ENCODE measurements around the gene MYL2. TPM values are rescaled to one million over a fixed set of nuclear protein-coding genes. Genes with fewer than 3 reads are reported as not detected.
A peak's percentile ranks its signal among the peaks of the same experiment; 100 is the strongest.

Gene MYL2
- total and polyA plus RNA-seq, 4 donors: 0.65 to 1.7 TPM; not detected in 2

DNA sequence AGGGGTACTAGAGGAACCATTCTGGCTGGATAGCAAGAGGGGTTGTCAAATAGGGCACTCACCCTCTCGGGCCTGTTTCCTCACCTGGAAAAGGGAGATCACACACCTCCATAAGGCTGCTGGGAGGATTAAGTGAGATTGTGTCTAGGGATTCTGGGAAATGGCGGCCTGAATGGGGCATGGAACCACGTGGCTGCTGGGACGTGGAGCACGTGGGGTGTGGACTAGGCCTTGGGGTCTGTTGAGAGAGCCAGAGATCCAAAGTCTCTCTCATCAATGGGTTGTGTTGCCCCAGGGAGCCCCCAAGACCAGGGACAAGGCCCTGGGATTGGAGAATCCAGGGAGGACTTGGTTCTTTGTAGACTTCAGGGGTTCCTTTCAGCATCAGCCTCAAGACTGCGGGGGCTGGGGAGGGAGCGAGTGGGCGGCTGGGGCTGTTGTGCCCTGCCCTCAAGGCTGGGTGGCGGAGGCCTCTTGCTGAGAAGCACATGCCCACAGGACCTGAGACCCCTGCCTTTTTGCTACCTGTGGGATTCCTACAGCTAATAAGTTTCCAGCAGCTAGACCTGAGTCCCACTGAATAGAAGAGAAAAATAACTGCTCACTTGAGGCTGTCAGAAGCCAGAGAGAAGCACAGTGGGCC lies 3.4 kb upstream of the MYL2 start:
- DNase-seq: no peak

DNA sequence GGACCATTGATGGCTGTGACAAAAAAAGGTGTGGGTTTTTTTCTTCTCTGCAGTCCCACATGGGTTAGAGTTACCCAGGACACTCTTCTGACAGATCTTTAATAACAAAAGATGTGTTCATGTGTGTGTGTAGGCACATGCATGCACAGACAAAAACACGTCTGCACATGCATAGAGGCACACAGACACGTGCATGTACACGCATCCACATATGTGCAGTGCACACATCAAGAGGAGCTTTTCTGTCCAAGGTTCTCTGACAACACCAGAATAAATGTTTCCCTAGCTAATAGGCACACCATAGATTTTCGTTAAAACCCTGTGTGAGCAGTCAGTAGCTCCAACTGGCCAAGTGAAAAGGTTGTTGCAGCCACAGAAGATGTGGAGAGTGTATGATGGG lies 2.8 kb upstream of the MYL2 start:
- Histone ChIP-seq H3K9me3 (ENCODE audit: control insufficient read depth in 4 of 4, insufficient read depth in 3 of 4, low read length in 3 of 4) (no peaks in the 10 kb centered on the region), H3K36me3 (ENCODE audit: control insufficient read depth in 4 of 4, insufficient read depth in 4 of 4, low read length in 4 of 4) (no peaks in the 10 kb centered on the region), H3K27me3 (ENCODE audit: control insufficient read depth in 3 of 3, insufficient read depth in 3 of 3, low read length in 2 of 3) (peaks cover 0 to 9% (median 0%) of the 10 kb centered on the region in 3 donors), H3K27ac (ENCODE audit: low read depth in 1 of 2, low read length in 1 of 2) (no peak overlapping the region), H3K9ac (ENCODE audit: insufficient read depth in 1 of 2, low read length in 2 of 2) (no peak overlapping the region), H3K4me1 (ENCODE audit: control insufficient read depth in 5 of 5, insufficient read depth in 5 of 5, low read length in 5 of 5) (no peaks in the 10 kb centered on the region), H3K4me3 (no peak overlapping the region)
- DNase-seq (no peak), ATAC-seq (ENCODE audit: insufficient read depth, low FRiP score) (no peak)
- 82 to 92% methylated on average over 4 of the region's 4 CpGs for WGBS, 2 donors
- TF ChIP-seq CTCF (IDR thresholded peaks at IDR 0.05; ENCODE audit: control extremely low read depth, extremely low read depth): no peak

More for the DNA sequence above, 3.4 kb upstream of the MYL2 start:
- Histone ChIP-seq H3K27me3 (ENCODE audit: control insufficient read depth in 3 of 3, insufficient read depth in 3 of 3, low read length in 2 of 3) (peaks cover 0 to 9% (median 0%) of the 10 kb centered on the region in 3 donors), H3K4me3 (no peak overlapping the region), H3K9me3 (ENCODE audit: control insufficient read depth in 4 of 4, insufficient read depth in 3 of 4, low read length in 3 of 4) (no peaks in the 10 kb centered on the region), H3K4me1 (ENCODE audit: control insufficient read depth in 5 of 5, insufficient read depth in 5 of 5, low read length in 5 of 5) (no peaks in the 10 kb centered on the region), H3K9ac (ENCODE audit: insufficient read depth in 1 of 2, low read length in 2 of 2) (no peak overlapping the region), H3K36me3 (ENCODE audit: control insufficient read depth in 4 of 4, insufficient read depth in 4 of 4, low read length in 4 of 4) (no peaks in the 10 kb centered on the region), H3K27ac (ENCODE audit: low read depth in 1 of 2, low read length in 1 of 2) (peak overlapping the region in 1 of 2 donors; percentile 3)
- no peak for ATAC-seq (ENCODE audit: insufficient read depth, low FRiP score)
- TF ChIP-seq CTCF (IDR thresholded peaks at IDR 0.05; ENCODE audit: control extremely low read depth, extremely low read depth): no peak
- WGBS, 2 donors: 88 to 92% methylated on average over 9 of the region's 9 CpGs

- H3K27me3 ChIP-seq (ENCODE audit: control insufficient read depth in 3 of 3, insufficient read depth in 3 of 3, low read length in 2 of 3): peaks cover 0 to 9% (median 0%) of the 10 kb centered on the region in 3 donors
These were observed 2.3 kb upstream of the MYL2 start for GRCh38 chr12:110922652-110923051.

More at GRCh38 chr12:110922652-110923051, 2.3 kb upstream of the MYL2 start:
- ATAC-seq (ENCODE audit: insufficient read depth, low FRiP score) (no peak), DNase-seq (no peak)
- H3K4me1 ChIP-seq (ENCODE audit: control insufficient read depth in 5 of 5, insufficient read depth in 5 of 5, low read length in 5 of 5): no peaks in the 10 kb centered on the region
- H3K36me3 ChIP-seq (ENCODE audit: control insufficient read depth in 4 of 4, insufficient read depth in 4 of 4, low read length in 4 of 4): no peaks in the 10 kb centered on the region
- no peak for TF ChIP-seq CTCF (IDR thresholded peaks at IDR 0.05; ENCODE audit: control extremely low read depth, extremely low read depth)
- H3K9ac ChIP-seq (ENCODE audit: insufficient read depth in 1 of 2, low read length in 2 of 2): no peak overlapping the region
- H3K27ac ChIP-seq (ENCODE audit: low read depth in 1 of 2, low read length in 1 of 2): no peak overlapping the region
- no peak overlapping the region for H3K4me3 ChIP-seq
- no peaks in the 10 kb centered on the region for H3K9me3 ChIP-seq (ENCODE audit: control insufficient read depth in 4 of 4, insufficient read depth in 3 of 4, low read length in 3 of 4)
- WGBS, 2 donors: 65 to 77% methylated on average over 7 of the region's 7 CpGs

All from lung (tissue), 12 donors.